HepG2 (cell line): ENCODE data around the gene ANKRD53. TPM values are rescaled to one million over a fixed set of nuclear protein-coding genes. Genes with fewer than 3 reads are reported as not detected.

Experiments
- ATF7 ChIP-seq, 2 experiments: fragments of 450-650 bp in 1 of 2; sonication (generic) in 1 of 2; formaldehyde crosslinking in 1 of 2; IDR thresholded peaks; 2 replicates each; pipeline versions ENCODE4 v1.4.0 to v1.6.1; 2016 to 2020; ENCODE audit warnings: antibody characterized with exemption in 1 of 2, mild to moderate bottlenecking in 1 of 2, missing genetic modification reagents in 1 of 2
- CENPT ChIP-seq: sonication (generic); formaldehyde crosslinking; IDR thresholded peaks from 2 replicates; pipeline ENCODE4 v1.8.0; 2022; ENCODE audit warnings: low read depth, mild to moderate bottlenecking, moderate library complexity, missing genetic modification reagents
- ELF3 ChIP-seq: IDR thresholded peaks from 2 replicates; pipeline ENCODE4 v1.6.1; 2016; ENCODE audit warnings: missing genetic modification reagents, missing compliant biosample characterization
- ETV6 ChIP-seq: sonication (generic); formaldehyde crosslinking; conservative IDR thresholded peaks from 2 replicates; pipeline ENCODE4 v1.4.0; 2020; ENCODE audit warnings: missing genetic modification reagents
- GATAD1 ChIP-seq: IDR thresholded peaks from 2 replicates; pipeline ENCODE4 v1.6.1; 2016; ENCODE audit warnings: missing genetic modification reagents, missing compliant biosample characterization
- HNF4A ChIP-seq: sonication (generic); formaldehyde crosslinking; IDR thresholded peaks from 2 replicates; pipeline ENCODE4 v1.4.0; 2020; ENCODE audit warnings: missing genetic modification reagents
- KDM5B ChIP-seq: sonication (generic); formaldehyde crosslinking; IDR thresholded peaks from 2 replicates; pipeline ENCODE4 v1.4.0; 2020; ENCODE audit warnings: missing genetic modification reagents, mild to moderate bottlenecking, borderline replicate concordance
- NR1H2 ChIP-seq: sonication (generic); formaldehyde crosslinking; IDR thresholded peaks from 2 replicates; pipeline ENCODE4 v1.8.1; 2022; ENCODE audit warnings: low read depth, missing genetic modification reagents, borderline replicate concordance
- NR3C1 ChIP-seq: sonication (generic); formaldehyde crosslinking; IDR thresholded peaks from 2 replicates; pipeline ENCODE4 v1.4.0; 2020; ENCODE audit warnings: missing genetic modification reagents
- SCMH1 ChIP-seq: sonication (generic); formaldehyde crosslinking; IDR thresholded peaks from 2 replicates; pipeline ENCODE4 v1.9.0; 2021; ENCODE audit warnings: missing genetic modification reagents, mild to moderate bottlenecking, borderline replicate concordance
- SOX6 ChIP-seq, 2 experiments: fragments of 450-650 bp in 1 of 2; sonication (generic) in 1 of 2; formaldehyde crosslinking in 1 of 2; IDR thresholded peaks; 2 replicates each; pipeline versions ENCODE4 v1.4.0 to v1.6.1; 2017 to 2020; ENCODE audit warnings: antibody characterized with exemption in 1 of 2, mild to moderate bottlenecking in 1 of 2, missing genetic modification reagents in 1 of 2
- ZBTB7A ChIP-seq: sonication (generic); formaldehyde crosslinking; IDR thresholded peaks from 2 replicates; pipeline ENCODE4 v1.8.0; 2022; ENCODE audit warnings: mild to moderate bottlenecking, missing genetic modification reagents
- ZFP41 ChIP-seq: sonication (generic); formaldehyde crosslinking; IDR thresholded peaks from 2 replicates; pipeline ENCODE4 v1.4.0; 2020; ENCODE audit warnings: mild to moderate bottlenecking, missing genetic modification reagents, borderline replicate concordance
- ZNF136 ChIP-seq: sonication (generic); formaldehyde crosslinking; IDR thresholded peaks from 2 replicates; pipeline ENCODE4 v1.8.1; 2022; ENCODE audit warnings: low read depth, mild to moderate bottlenecking, moderate library complexity, missing genetic modification reagents
- ZNF280D ChIP-seq: sonication (generic); formaldehyde crosslinking; IDR thresholded peaks from 2 replicates; pipeline ENCODE4 v1.5.1; 2020; ENCODE audit warnings: mild to moderate bottlenecking, missing genetic modification reagents
- ZNF296 ChIP-seq: sonication (generic); formaldehyde crosslinking; conservative IDR thresholded peaks from 2 replicates; pipeline ENCODE4 v1.5.0; 2020; ENCODE audit warnings: mild to moderate bottlenecking, missing genetic modification reagents
- ZNF335 ChIP-seq: sonication (generic); formaldehyde crosslinking; IDR thresholded peaks from 2 replicates; pipeline ENCODE4 v1.4.0; 2020; ENCODE audit warnings: missing genetic modification reagents
- ZNF512 ChIP-seq: sonication (generic); formaldehyde crosslinking; IDR thresholded peaks from 2 replicates; pipeline ENCODE4 v1.4.0; 2020; ENCODE audit warnings: mild to moderate bottlenecking, missing genetic modification reagents
- ZNF564 ChIP-seq: sonication (generic); formaldehyde crosslinking; IDR thresholded peaks from 2 replicates; pipeline ENCODE4 v1.8.1; 2023; ENCODE audit warnings: mild to moderate bottlenecking, missing genetic modification reagents
- ZNF614 ChIP-seq: IDR thresholded peaks from 2 replicates; pipeline ENCODE4 v1.6.1; 2018; ENCODE audit warnings: missing biosample characterization, missing genetic modification reagents, inconsistent platforms, borderline replicate concordance
- ZNF782 ChIP-seq: sonication (generic); formaldehyde crosslinking; IDR thresholded peaks from 2 replicates; pipeline ENCODE4 v1.4.0; 2020; ENCODE audit warnings: missing genetic modification reagents, mild to moderate bottlenecking, borderline replicate concordance
- polyA plus RNA-seq, 8 experiments: library from polyadenylated mRNA; depleted of rRNA in 3 of 8; stranded (reverse) in 7 of 8; unstranded in 1 of 8; fragments of >200 nt; fragmentation: Illumina TruSeq in 4 of 8; extraction: Trizol in 4 of 8; gene quantifications; 2 replicates each; pipeline versions ENCODE4 v1.2.1 to v1.2.3, GENCODE V29; 2011 to 2016; ENCODE audit warnings: low read depth in 4 of 8, missing spikeins in 1 of 8, mixed read lengths in 1 of 8; ENCODE audit not compliant: insufficient read depth in 1 of 8
- total RNA-seq, 5 experiments: library from RNA; depleted of rRNA; stranded (reverse); fragments of >200 nt; fragmentation: Illumina TruSeq; extraction: Trizol; gene quantifications; 2 replicates each; pipeline ENCODE4 v1.2.3, GENCODE V29; 2016; ENCODE audit warnings: low read depth in 1 of 5
- TF ChIP-seq, protein P1 (sequence below): sonication (generic); formaldehyde crosslinking; IDR thresholded peaks from 2 replicates; pipeline ENCODE4 v1.5.0; 2020; ENCODE audit warnings: missing genetic modification reagents
- TF ChIP-seq, protein P2 (sequence below): IDR thresholded peaks from 2 replicates; pipeline ENCODE4 v1.6.1; 2018; ENCODE audit warnings: missing genetic modification reagents

Gene ANKRD53
- total and polyA plus RNA-seq, 2 of the 13 experiments (the other 11 are each of a cell fraction or from before 2014, with no cell fraction given): 0.15 TPM; not detected in 1

DNA sequence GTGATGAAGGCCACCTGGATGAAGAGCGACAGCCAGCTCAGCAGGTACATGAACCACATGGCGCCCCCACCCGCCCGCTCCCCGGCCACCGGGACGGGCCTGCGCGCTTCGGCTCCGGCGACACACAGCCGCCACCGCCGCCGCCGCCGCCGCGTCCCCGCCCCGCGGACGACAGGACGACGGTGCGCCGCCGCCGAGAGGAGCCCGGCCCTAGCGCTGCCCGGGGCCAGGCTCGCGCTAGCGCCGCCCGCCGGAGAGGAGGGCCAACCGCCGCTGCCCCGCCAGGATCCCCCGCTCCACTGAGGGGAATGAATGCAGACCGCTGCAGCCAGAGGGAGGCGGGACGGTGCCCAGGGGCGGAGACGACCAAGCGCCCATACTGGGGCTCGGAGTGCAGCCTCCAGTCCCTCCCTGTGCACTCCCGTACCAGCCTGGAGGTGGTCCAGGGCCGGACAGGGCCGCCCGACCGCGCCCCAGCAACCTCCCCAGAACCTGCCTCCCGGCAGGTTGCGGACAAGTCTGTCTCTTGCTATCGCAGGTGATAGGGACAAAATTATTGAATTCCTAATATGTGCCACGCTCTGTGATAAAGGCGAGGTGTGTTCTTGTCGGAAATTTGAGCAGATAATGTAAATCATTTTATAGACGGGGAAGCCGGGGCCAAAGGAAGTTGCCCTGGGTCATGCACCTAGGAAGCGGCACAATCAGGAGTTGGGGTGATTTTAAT lies 16.4 kb downstream of the ANKRD53 start, which contains the start of gene TEX261 (continued):
- no peak for TF ChIP-seq ZNF335 (CRISPR knock-in tag)
- no peak for TF ChIP-seq CENPT
- TF ChIP-seq ZNF564 (CRISPR knock-in tag): peak; percentile 47; the same call in 1 of the 2 replicates
- peak; percentile 80; the same call in 1 of the 2 replicates for TF ChIP-seq ZNF280D (CRISPR knock-in tag)
- TF ChIP-seq ETV6 (CRISPR knock-in tag): no peak
- TF ChIP-seq NR1H2 (CRISPR knock-in tag): no peak
- peak; percentile 66 for TF ChIP-seq ELF3 (CRISPR knock-in tag)
- TF ChIP-seq, protein P1, sequence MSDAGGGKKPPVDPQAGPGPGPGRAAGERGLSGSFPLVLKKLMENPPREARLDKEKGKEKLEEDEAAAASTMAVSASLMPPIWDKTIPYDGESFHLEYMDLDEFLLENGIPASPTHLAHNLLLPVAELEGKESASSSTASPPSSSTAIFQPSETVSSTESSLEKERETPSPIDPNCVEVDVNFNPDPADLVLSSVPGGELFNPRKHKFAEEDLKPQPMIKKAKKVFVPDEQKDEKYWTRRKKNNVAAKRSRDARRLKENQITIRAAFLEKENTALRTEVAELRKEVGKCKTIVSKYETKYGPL: no peak
- peak; percentile 39 for TF ChIP-seq HNF4A (CRISPR knock-in tag)
- TF ChIP-seq ZFP41: no peak
- no peak for TF ChIP-seq SCMH1 (CRISPR knock-in tag)
- TF ChIP-seq SOX6 (IDR thresholded peaks at IDR 0.05): no peak
- TF ChIP-seq SOX6 (CRISPR knock-in tag; IDR thresholded peaks at IDR 0.05): peak; percentile 61
- TF ChIP-seq ZBTB7A (CRISPR knock-in tag): no peak
- peak; percentile 49; the same call in 1 of the 2 replicates for TF ChIP-seq ZNF512 (CRISPR knock-in tag)
- TF ChIP-seq ZNF136: 0 out of 2 replicates have a peak, but pooled peaks have one; percentile 71
- TF ChIP-seq NR3C1 (CRISPR knock-in tag): no peak
- no peak for TF ChIP-seq ATF7 (IDR thresholded peaks at IDR 0.05)
- TF ChIP-seq ATF7 (CRISPR knock-in tag; IDR thresholded peaks at IDR 0.05): no peak
- TF ChIP-seq GATAD1 (CRISPR knock-in tag): peak; percentile 87
- TF ChIP-seq KDM5B (CRISPR knock-in tag): peak; percentile 77; the same call in 1 of the 2 replicates
- TF ChIP-seq ZNF296: no peak
- 0 out of 2 replicates have a peak, but pooled peaks have one; percentile 8 for TF ChIP-seq ZNF782 (CRISPR knock-in tag)
- TF ChIP-seq, protein P2, sequence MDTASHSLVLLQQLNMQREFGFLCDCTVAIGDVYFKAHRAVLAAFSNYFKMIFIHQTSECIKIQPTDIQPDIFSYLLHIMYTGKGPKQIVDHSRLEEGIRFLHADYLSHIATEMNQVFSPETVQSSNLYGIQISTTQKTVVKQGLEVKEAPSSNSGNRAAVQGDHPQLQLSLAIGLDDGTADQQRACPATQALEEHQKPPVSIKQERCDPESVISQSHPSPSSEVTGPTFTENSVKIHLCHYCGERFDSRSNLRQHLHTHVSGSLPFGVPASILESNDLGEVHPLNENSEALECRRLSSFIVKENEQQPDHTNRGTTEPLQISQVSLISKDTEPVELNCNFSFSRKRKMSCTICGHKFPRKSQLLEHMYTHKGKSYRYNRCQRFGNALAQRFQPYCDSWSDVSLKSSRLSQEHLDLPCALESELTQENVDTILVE (CRISPR knock-in tag): peak; percentile 67; the same call in 1 of the 2 replicates
- TF ChIP-seq ZNF614 (CRISPR knock-in tag): peak; percentile 74; the same call in 1 of the 2 replicates
